ENCODE results near the gene KREMEN2.

KREMEN2 gene

GRCh38 chr16:2981177-2981898 lies 17.3 kb downstream of the KREMEN2 start:
- Histone ChIP-seq H3K79me2 (ENCODE audit: low read length) (peaks cover 29% of the 10 kb centered on the region), H3K27ac (ENCODE audit: low read length) (no peak overlapping the region), H3K9ac (ENCODE audit: low read length) (peak overlapping the region; percentile 93; the same call in 1 of the 2 replicates), H3K27me3 (ENCODE audit: low read depth, low read length) (no peaks in the 10 kb centered on the region), H3K4me1 (ENCODE audit: low read length) (peaks cover 7% of the 10 kb centered on the region), H3K4me3 (ENCODE audit: low read length) (peak overlapping the region; percentile 92), H2AFZ (ENCODE audit: low read depth, low read length) (no peak overlapping the region), H3K36me3 (replicated peaks; ENCODE audit: low read depth, low read length) (peaks cover 11% of the 10 kb centered on the region), H4K20me1 (ENCODE audit: insufficient read depth, low read length) (no peaks in the 10 kb centered on the region), H3K4me2 (ENCODE audit: low read length) (peak overlapping the region; percentile 71), H3K9me3 (ENCODE audit: insufficient read depth, low read length) (no peaks in the 10 kb centered on the region)
- TF ChIP-seq CTCF (IDR thresholded peaks at IDR 0.05; ENCODE audit: low read depth, low read length) = no peak

DNA sequence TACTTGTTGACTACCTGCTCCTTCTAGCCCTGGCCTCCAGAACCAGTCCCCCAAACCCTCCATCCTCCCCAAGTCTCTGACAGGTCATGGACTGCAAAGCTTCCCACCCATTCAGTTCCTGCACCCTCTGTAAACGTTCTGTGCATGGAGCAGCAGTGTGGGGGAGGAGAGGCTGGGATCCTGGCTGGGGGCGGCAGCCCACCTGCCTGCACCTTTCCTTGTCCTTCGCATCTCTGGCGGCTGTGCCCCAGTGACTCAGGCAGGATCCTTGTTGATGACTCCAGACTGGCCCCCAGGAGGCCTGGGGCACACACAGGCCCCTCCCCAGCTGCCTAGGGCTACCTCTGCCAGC lies 17.8 kb downstream of the KREMEN2 start:
- no peak overlapping the region for H3K4me2 ChIP-seq (ENCODE audit: low read length)
- TF ChIP-seq CTCF (IDR thresholded peaks at IDR 0.05; ENCODE audit: low read depth, low read length) = no peak
- TF ChIP-seq EZH2phosphoT487 (IDR thresholded peaks at IDR 0.05; ENCODE audit: low read depth) = no peak

DNA sequence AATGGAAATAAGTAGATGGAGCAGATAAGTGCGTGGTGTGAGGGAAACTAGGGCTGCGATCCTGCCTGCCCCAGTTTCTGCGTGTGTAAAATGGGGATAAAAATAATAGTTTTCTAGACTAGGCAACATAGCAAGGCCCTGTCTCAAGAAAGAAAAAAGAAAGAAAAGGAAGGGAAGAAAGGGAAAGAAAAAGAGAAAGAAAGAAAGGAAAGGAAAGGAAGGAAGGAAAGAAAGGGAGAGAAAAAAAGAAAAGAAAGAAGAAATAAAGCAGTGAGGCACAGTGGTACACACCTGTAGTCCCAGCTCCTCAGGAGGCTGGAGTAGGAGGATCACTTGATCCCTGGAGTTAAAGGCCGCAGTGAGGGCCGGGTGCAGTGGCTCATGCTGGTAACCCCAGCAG lies 18.3 kb downstream of the KREMEN2 start:
- Histone ChIP-seq H3K4me3 (ENCODE audit: low read length) (no peak overlapping the region), H2AFZ (ENCODE audit: low read depth, low read length) (no peak overlapping the region), H3K4me2 (ENCODE audit: low read length) (no peak overlapping the region), H4K20me1 (ENCODE audit: insufficient read depth, low read length) (no peaks in the 10 kb centered on the region), H3K4me1 (ENCODE audit: low read length) (peaks cover 7% of the 10 kb centered on the region), H3K36me3 (replicated peaks; ENCODE audit: low read depth, low read length) (peaks cover 7% of the 10 kb centered on the region), H3K9me3 (ENCODE audit: insufficient read depth, low read length) (no peaks in the 10 kb centered on the region), H3K9ac (ENCODE audit: low read length) (no peak overlapping the region), H3K27ac (ENCODE audit: low read length) (no peak overlapping the region), H3K27me3 (ENCODE audit: low read depth, low read length) (no peaks in the 10 kb centered on the region), H3K79me2 (ENCODE audit: low read length) (peaks cover 27% of the 10 kb centered on the region)
- no peak for TF ChIP-seq CTCF (IDR thresholded peaks at IDR 0.05; ENCODE audit: low read depth, low read length)
- TF ChIP-seq EZH2phosphoT487 (IDR thresholded peaks at IDR 0.05; ENCODE audit: low read depth) = no peak

More for the DNA sequence above, 17.8 kb downstream of the KREMEN2 start:
- no peaks in the 10 kb centered on the region for H3K9me3 ChIP-seq (ENCODE audit: insufficient read depth, low read length)
- H3K9ac ChIP-seq (ENCODE audit: low read length) = no peak overlapping the region
- no peak overlapping the region for H3K4me3 ChIP-seq (ENCODE audit: low read length)
- H3K27ac ChIP-seq (ENCODE audit: low read length) = no peak overlapping the region
- peaks cover 10% of the 10 kb centered on the region for H3K36me3 ChIP-seq (replicated peaks; ENCODE audit: low read depth, low read length)
- no peaks in the 10 kb centered on the region for H4K20me1 ChIP-seq (ENCODE audit: insufficient read depth, low read length)
- H2AFZ ChIP-seq (ENCODE audit: low read depth, low read length) = no peak overlapping the region
- peaks cover 29% of the 10 kb centered on the region for H3K79me2 ChIP-seq (ENCODE audit: low read length)
- H3K27me3 ChIP-seq (ENCODE audit: low read depth, low read length) = no peaks in the 10 kb centered on the region
- peaks cover 7% of the 10 kb centered on the region for H3K4me1 ChIP-seq (ENCODE audit: low read length)

- Histone ChIP-seq H3K9me3 (ENCODE audit: insufficient read depth, low read length) (no peaks in the 10 kb centered on the region), H3K27me3 (ENCODE audit: low read depth, low read length) (peaks cover 3% of the 10 kb centered on the region; the same call in 1 of the 2 replicates), H2AFZ (ENCODE audit: low read depth, low read length) (peak overlapping the region; percentile 65), H3K4me2 (ENCODE audit: low read length) (peak overlapping the region; percentile 77), H3K27ac (ENCODE audit: low read length) (no peak overlapping the region), H3K79me2 (ENCODE audit: low read length) (peaks cover 16% of the 10 kb centered on the region), H3K9ac (ENCODE audit: low read length) (peak overlapping the region; percentile 57), H3K4me1 (ENCODE audit: low read length) (peaks cover 7% of the 10 kb centered on the region), H3K36me3 (replicated peaks; ENCODE audit: low read depth, low read length) (no peaks in the 10 kb centered on the region), H4K20me1 (ENCODE audit: insufficient read depth, low read length) (no peaks in the 10 kb centered on the region), H3K4me3 (ENCODE audit: low read length) (peak overlapping the region; percentile 75)
- TF ChIP-seq CTCF (IDR thresholded peaks at IDR 0.05; ENCODE audit: low read depth, low read length) (peak; percentile 81), EZH2phosphoT487 (IDR thresholded peaks at IDR 0.05; ENCODE audit: low read depth) (no peak)
Observed at GRCh38 chr16:2983706-2984136, 19.6 kb downstream of the KREMEN2 start.
